ENCODE results near the gene RAB9B. TPM values are rescaled to one million over a fixed set of nuclear protein-coding genes. Genes with fewer than 3 reads are reported as not detected.

The RAB9B gene
- total RNA-seq, 1 experiment from 2014 or later: 0.22 TPM

GRCh38 chrX:103774070-103774642 lies 57.9 kb downstream of the RAB9B start (continued):
- no peak for TF ChIP-seq PRRX2 (CRISPR knock-in tag; IDR thresholded peaks at IDR 0.05)

GRCh38 chrX:103773445-103773844 lies 58.6 kb downstream of the RAB9B start:
- DNase-seq (ENCODE audit: low spot score) (no peak), ATAC-seq (no peak)
- Mint-ChIP-seq H3K4me3 (no peak overlapping the region), H3K36me3 (peaks cover 14% of the 10 kb centered on the region; the same call in 1 of the 2 replicates), H3K9me3 (no peaks in the 10 kb centered on the region), H3K27me3 (ENCODE audit: low read depth) (no peaks in the 10 kb centered on the region; the same call in 1 of the 2 replicates), H3K27ac (peak overlapping the region; percentile 32; the same call in 1 of the 2 replicates), H3K4me1 (peaks cover 55% of the 10 kb centered on the region)
- ChIA-PET CTCF (interaction anchor here (0.7 to 1.3 kb wide), 4 partner anchors 19 to 62 kb away, joined by 4 to 7 read pairs (median 6); partner anchors contain the start of gene TMEM31), POLR2A (no interaction called here)
- no peak for TF ChIP-seq ZNF423 (CRISPR knock-in tag; IDR thresholded peaks at IDR 0.05)
- no peak for TF ChIP-seq ZNF671 (CRISPR knock-in tag; IDR thresholded peaks at IDR 0.05)
- no peak for TF ChIP-seq PREB (CRISPR knock-in tag; IDR thresholded peaks at IDR 0.05; ENCODE audit: borderline replicate concordance)
- TF ChIP-seq CDX4 (CRISPR knock-in tag; IDR thresholded peaks at IDR 0.05; ENCODE audit: borderline replicate concordance): no peak
- TF ChIP-seq ATF6 (CRISPR knock-in tag; IDR thresholded peaks at IDR 0.05): no peak
- no peak for TF ChIP-seq ZNF281 (CRISPR knock-in tag; IDR thresholded peaks at IDR 0.05)
- TF ChIP-seq IRF1 (CRISPR knock-in tag; IDR thresholded peaks at IDR 0.05): no peak
- TF ChIP-seq ELF4 (CRISPR knock-in tag; IDR thresholded peaks at IDR 0.05; ENCODE audit: low read depth): no peak
- TF ChIP-seq NR2C2 (CRISPR knock-in tag; IDR thresholded peaks at IDR 0.05): no peak
- TF ChIP-seq JUN (CRISPR knock-in tag; IDR thresholded peaks at IDR 0.05): no peak
- TF ChIP-seq FOXK1 (CRISPR knock-in tag; IDR thresholded peaks at IDR 0.05): no peak

Other genes starting within 250 kb of the RAB9B start
- 46.4 to 55.0 TPM (median 50.6 TPM) in 3 replicates for gene TCEAL4, start 246.7 kb downstream of the RAB9B start, total RNA-seq (2021)
- gene TCEAL3, start 224.3 kb downstream of the RAB9B start, total RNA-seq (2021): 9.3 to 14.1 TPM (median 11.7 TPM) in 3 replicates
- 4.6 to 4.9 TPM (median 4.7 TPM) in 3 replicates for gene TCEAL1, start 203.3 kb downstream of the RAB9B start, total RNA-seq (2021)
- 325 to 355 TPM (median 329 TPM) in 3 replicates for gene MORF4L2, start 145.6 kb downstream of the RAB9B start, total RNA-seq (2021)
- 0.24 to 0.34 TPM (median 0.27 TPM) in 3 replicates for gene TMEM31, start 121.3 kb downstream of the RAB9B start, total RNA-seq (2021)
- gene PLP1, start 55.4 kb downstream of the RAB9B start, total RNA-seq (2021): 29.2 to 31.3 TPM (median 29.5 TPM) in 3 replicates
- gene TMSB15B, start 130.4 kb upstream of the RAB9B start, total RNA-seq (2021): 8.3 to 12.3 TPM (median 11.4 TPM) in 3 replicates
- gene H2BW1, start 181.5 kb upstream of the RAB9B start, total RNA-seq (2021): not detected in 3 replicates
- 0.15 to 0.50 TPM in 2 of 3 replicates, not detected in the other for gene H2BW2, start 207.7 kb upstream of the RAB9B start, total RNA-seq (2021)
- 2.2 to 4.3 TPM (median 3.6 TPM) in 3 replicates for gene TMSB15C, start 244.0 kb upstream of the RAB9B start, total RNA-seq (2021)

Data from WTC11 (cell line).